Endothelial cell (in vitro differentiated cells): Measurements from ENCODE around the gene ST6GAL1. TPM values are rescaled to one million over a fixed set of nuclear protein-coding genes. Genes with fewer than 3 reads are reported as not detected.

ENCODE experiments used
- DNase-seq: peaks from one replicate; pipeline ENCODE4 v3.0.0; 2021; ENCODE audit warnings: low spot score
- H3K27ac Mint-ChIP-seq: one replicate; pipeline ENCODE4 v1.8.0; 2021; ENCODE audit warnings: mixed read lengths, inconsistent platforms; ENCODE audit not compliant: unreplicated experiment
- H3K27me3 Mint-ChIP-seq: one replicate; pipeline ENCODE4 v1.8.0; 2021; ENCODE audit warnings: mild to moderate bottlenecking, moderate library complexity, mixed read lengths, inconsistent platforms; ENCODE audit not compliant: unreplicated experiment
- H3K36me3 Mint-ChIP-seq: one replicate; pipeline ENCODE4 v1.8.0; 2021; ENCODE audit warnings: mild to moderate bottlenecking, low read depth, mixed read lengths, inconsistent platforms; ENCODE audit not compliant: unreplicated experiment
- H3K4me1 Mint-ChIP-seq: one replicate; pipeline ENCODE4 v1.8.0; 2021; ENCODE audit warnings: mild to moderate bottlenecking, mixed read lengths, inconsistent platforms; ENCODE audit not compliant: unreplicated experiment
- H3K4me3 Mint-ChIP-seq: one replicate; pipeline ENCODE4 v1.8.0; 2021; ENCODE audit warnings: mild to moderate bottlenecking, mixed read lengths, inconsistent platforms; ENCODE audit not compliant: unreplicated experiment
- H3K9me3 Mint-ChIP-seq: one replicate; pipeline ENCODE4 v1.8.0; 2021; ENCODE audit warnings: mixed read lengths, inconsistent platforms; ENCODE audit not compliant: unreplicated experiment
- CTCF ChIP-seq: fragments of 200-600 bp; sonication (generic); IDR thresholded peaks from one replicate; pipeline ENCODE4 v1.5.0; 2021; ENCODE audit warnings: antibody characterized with exemption; ENCODE audit not compliant: unreplicated experiment
- total RNA-seq: library from RNA; stranded (reverse); fragmentation: NEBNext Ultra II Directional; extraction: Animal tissue kit (Norgen Biotek cat#: 25700); gene quantifications from one replicate; pipeline ENCODE4 v1.2.1, GENCODE V29; 2021; ENCODE audit not compliant: unreplicated experiment

The ST6GAL1 gene
- total RNA-seq, 1 donor from 2014 or later, result 82.4 TPM

GRCh38 chr3:187079090-187080022 lies 149.0 kb downstream of the ST6GAL1 start:
- DNase-seq, result no peak
- no peaks in the 10 kb centered on the region for H3K9me3 Mint-ChIP-seq
- peaks cover 7% of the 10 kb centered on the region for H3K4me1 Mint-ChIP-seq
- peaks cover 22% of the 10 kb centered on the region for H3K36me3 Mint-ChIP-seq
- no peak overlapping the region for H3K27ac Mint-ChIP-seq
- peaks cover 2% of the 10 kb centered on the region for H3K27me3 Mint-ChIP-seq
- no peak for TF ChIP-seq CTCF
- H3K4me3 Mint-ChIP-seq, result no peak overlapping the region

- no peaks in the 10 kb centered on the region for H3K9me3 Mint-ChIP-seq
- no peak for TF ChIP-seq CTCF
- DNase-seq, result no peak
- peaks cover 18% of the 10 kb centered on the region for H3K36me3 Mint-ChIP-seq
- peaks cover 15% of the 10 kb centered on the region for H3K4me1 Mint-ChIP-seq
- no peak overlapping the region for H3K27ac Mint-ChIP-seq
- H3K4me3 Mint-ChIP-seq, result no peak overlapping the region
- peaks cover 2% of the 10 kb centered on the region for H3K27me3 Mint-ChIP-seq
Observed at GRCh38 chr3:187080799-187081450, 150.6 kb downstream of the ST6GAL1 start.

DNA sequence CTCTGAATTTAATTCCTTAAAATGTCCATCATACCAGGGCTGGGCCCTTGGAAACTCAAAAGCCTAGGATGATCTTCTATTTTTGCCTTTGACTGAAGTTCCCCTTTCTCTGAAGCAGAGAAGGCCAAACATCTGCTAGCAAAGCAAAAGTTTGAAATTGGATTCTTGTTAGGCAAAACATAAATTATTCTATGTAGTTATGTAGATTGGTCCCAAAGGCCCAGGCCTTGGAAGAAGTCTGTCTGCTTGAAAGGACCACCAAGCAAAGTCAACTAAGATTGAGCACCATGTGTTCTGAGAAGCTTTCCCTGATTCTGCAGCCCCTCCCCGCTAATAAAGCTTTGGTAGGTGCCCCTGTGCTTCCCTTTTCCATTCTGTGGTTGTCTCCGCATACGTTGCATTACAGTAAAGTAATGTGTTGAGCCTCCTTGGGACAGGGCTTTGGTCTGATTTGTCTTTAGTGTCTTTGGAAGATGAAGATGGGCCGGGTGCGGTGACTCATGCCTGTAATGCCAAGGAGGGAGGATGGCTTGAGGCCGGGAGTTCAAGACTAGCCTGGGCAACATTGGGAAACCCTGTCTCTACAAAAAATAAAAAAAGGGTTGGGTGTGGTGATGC lies 152.5 kb downstream of the ST6GAL1 start:
- TF ChIP-seq CTCF, result no peak

GRCh38 chr3:187084126-187084525 lies 153.8 kb downstream of the ST6GAL1 start:
- Mint-ChIP-seq H3K4me1 (peaks cover 13% of the 10 kb centered on the region), H3K36me3 (peaks cover 4% of the 10 kb centered on the region), H3K27ac (no peak overlapping the region), H3K9me3 (peaks cover 8% of the 10 kb centered on the region), H3K27me3 (peaks cover 2% of the 10 kb centered on the region), H3K4me3 (no peak overlapping the region)
- no peak for DNase-seq
- TF ChIP-seq CTCF, result no peak

More for the DNA sequence above, 152.5 kb downstream of the ST6GAL1 start:
- peaks cover 2% of the 10 kb centered on the region for H3K27me3 Mint-ChIP-seq
- no peak overlapping the region for H3K4me3 Mint-ChIP-seq
- peaks cover 4% of the 10 kb centered on the region for H3K9me3 Mint-ChIP-seq
- H3K4me1 Mint-ChIP-seq, result peaks cover 13% of the 10 kb centered on the region
- DNase-seq, result no peak
- no peak overlapping the region for H3K27ac Mint-ChIP-seq
- peaks cover 2% of the 10 kb centered on the region for H3K36me3 Mint-ChIP-seq
